ENCODE data around the gene EIF2AK3.
"Not testable (repeated sequence)": the region's sequence is repeated elsewhere in the genome, so short reads cannot be mapped to it uniquely, and the experiment has no call there.

The EIF2AK3 gene

DNA sequence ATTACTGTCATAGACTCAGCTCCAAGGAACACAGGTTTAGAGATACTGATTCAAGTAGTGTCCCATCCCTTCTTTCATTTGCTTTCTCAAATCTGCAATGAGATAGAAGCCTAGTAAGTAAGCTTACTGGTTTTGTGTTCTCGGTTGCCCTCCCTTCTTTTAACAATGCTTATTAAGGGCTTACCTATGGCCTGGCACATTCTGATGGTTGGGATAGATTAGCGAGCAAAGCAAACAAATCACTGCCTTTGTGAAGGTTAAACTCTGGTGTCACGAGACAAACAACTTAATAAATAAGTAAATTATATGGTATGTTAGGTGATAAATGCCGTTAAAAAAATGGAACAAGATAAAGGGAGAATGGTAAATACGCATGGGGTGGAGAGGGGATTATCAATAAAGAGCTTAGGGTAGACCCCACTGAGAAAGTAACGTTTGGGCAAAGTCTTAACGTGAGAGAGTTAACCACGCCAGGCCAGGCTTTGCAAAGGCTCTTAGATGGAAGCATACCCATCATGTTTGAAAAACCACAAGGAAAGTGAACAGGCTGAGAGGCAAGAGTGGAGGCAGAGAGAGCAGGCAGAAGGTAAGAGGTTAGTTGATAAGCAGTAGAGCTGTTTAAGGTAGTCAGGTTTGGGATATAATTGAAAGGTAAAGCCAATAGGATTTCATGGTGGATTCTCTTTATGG is 31.0 kb downstream of the EIF2AK3 start:
- no peak for DNase-seq (ENCODE audit: low read depth in 2 of 2)

- no peak for DNase-seq (ENCODE audit: low read depth in 2 of 2)
Measured at GRCh38 chr2:88591698-88592097, 35.6 kb downstream of the EIF2AK3 start.

DNA sequence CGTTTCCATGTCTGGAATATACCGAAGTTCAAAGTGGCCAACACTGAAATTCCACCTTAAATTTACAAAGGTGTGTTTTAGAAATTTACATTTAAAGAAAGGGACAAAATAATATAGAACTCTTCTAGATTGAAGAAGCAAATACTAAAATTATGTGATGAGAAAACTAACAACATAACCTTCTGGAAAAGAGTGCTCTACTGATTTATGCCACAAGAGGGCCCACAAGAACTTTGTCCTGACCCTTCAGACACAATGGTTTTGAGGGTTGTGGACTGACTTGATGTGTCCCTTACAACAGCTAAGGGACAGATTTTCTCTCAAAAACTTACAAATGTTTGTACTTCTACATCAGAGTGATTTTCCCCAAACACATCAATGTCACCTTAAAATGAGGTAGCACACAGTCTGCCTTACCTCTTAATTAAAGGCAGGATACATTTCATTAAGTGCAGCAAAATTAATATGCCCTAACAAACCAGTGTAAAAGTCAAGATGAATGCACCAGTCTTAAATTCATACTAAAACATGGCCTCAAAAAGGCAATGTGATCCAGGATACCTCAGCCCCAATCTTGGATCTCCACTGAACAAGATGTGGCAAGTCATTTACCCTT is 36.2 kb downstream of the EIF2AK3 start:
- peak in 1 of 2 donors; percentile 38 for DNase-seq (ENCODE audit: low read depth in 2 of 2)

DNA sequence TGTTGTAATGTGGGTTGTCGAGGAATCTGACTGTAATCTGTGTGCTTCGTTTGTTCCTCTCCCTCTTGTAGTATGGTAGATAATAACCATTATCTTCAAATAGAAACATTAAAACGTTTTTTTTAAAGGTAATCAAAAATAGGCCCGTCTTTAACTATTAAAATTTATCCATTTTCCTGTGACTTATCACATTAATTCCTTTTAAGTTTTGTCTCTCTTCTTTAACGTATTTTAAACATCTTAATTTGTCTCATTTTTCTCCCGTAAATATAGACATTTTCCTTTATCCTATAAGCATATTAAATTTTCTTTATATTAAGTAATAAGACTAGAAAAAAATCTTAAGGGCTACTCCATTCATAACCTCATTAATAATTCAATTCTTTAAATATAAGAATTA is 41.3 kb downstream of the EIF2AK3 start:
- DNase-seq (ENCODE audit: low read depth in 2 of 2) = no peak

GRCh38 chr2:88582030-88582429 is 45.2 kb downstream of the EIF2AK3 start:
- DNase-seq (ENCODE audit: low read depth in 2 of 2) = no peak

GRCh38 chr2:88580088-88580487 is 47.2 kb downstream of the EIF2AK3 start:
- DNase-seq (ENCODE audit: low read depth in 2 of 2) = no peak

GRCh38 chr2:88575630-88576029 is 51.6 kb downstream of the EIF2AK3 start:
- no peak for DNase-seq (ENCODE audit: low read depth in 2 of 2)

DNA sequence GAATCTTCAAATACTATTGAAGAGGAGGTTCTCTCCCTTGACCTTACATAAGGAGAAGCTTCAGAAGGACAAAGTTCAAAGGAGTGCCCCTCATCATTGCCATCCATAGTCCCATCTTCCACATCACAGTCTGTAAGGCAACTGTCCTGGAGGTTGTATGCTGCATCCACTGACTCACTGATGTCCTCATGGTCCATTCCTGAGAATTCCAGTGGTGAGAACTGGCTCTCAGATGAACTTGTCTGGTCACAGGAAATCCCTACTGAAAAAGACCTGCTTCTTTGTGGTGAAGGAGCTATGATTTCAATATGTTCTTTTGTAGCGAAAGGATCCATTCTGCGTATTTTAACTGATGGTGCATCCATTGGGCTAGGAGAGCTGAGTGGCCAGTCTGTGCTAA is 52.2 kb downstream of the EIF2AK3 start:
- DNase-seq (ENCODE audit: low read depth in 2 of 2) = no peak

- DNase-seq (ENCODE audit: low read depth in 2 of 2) = no peak
Measured at GRCh38 chr2:88574445-88574844, 52.8 kb downstream of the EIF2AK3 start.

DNA sequence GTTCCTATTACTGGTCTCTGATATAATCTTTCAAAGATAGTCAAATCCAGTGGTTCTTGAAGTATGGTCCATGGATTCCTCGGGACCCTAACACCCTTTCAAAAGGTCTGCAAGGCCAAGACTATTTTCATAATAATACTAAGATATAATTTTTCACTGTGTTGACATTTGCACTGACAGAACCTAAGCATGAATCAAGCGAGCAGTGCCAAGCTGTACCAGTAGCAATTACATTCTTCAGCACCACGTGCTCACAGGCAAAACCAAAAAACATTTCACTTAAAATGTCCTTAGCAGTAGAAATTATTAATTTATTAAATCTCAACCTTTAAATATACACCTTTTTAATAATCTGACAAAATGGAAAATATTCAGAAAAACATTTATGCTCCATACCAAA is 59.1 kb downstream of the EIF2AK3 start:
- DNase-seq (ENCODE audit: low read depth in 2 of 2) = no peak

GRCh38 chr2:88564402-88564801 is 62.9 kb downstream of the EIF2AK3 start:
- DNase-seq (ENCODE audit: low read depth in 2 of 2) = no peak

- DNase-seq (ENCODE audit: low read depth in 2 of 2) = no peak
Measured at GRCh38 chr2:88563129-88563528, 64.1 kb downstream of the EIF2AK3 start.

DNA sequence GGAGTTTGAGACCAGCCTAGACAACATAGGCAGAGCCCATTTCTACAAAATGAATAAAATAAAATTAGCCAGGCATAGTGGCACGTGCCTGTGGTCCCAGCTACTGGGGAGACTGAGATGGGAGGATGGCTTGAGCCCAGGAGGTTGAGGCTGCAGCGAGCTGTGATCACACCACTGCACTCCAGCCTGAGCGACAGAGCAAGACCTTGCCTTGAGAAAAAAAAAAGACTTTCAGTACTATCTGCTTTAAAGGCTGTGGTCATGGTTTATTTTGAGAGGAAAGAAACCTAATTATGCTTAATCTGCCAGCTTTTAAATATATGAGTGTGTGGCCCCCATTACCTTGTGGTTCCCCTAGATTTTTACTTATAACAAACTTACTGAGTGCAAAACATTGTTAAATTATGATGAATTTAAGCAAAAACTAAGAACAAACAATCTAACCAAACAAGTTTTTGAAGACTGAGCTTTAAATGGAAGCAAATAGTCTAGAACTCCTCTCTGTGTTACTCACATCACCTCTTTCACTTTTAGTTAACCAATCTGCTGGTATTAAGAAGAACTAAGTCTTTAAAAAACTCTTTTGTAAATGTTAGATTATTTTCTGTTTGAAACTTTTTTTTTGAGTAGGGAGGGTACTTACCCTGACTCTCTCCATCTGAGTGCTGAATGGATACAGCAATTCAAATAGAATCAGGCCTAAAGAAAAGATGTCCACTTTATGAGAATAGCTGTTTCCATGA is 65.4 kb downstream of the EIF2AK3 start:
- DNase-seq (ENCODE audit: low read depth in 2 of 2) = no peak

DNA sequence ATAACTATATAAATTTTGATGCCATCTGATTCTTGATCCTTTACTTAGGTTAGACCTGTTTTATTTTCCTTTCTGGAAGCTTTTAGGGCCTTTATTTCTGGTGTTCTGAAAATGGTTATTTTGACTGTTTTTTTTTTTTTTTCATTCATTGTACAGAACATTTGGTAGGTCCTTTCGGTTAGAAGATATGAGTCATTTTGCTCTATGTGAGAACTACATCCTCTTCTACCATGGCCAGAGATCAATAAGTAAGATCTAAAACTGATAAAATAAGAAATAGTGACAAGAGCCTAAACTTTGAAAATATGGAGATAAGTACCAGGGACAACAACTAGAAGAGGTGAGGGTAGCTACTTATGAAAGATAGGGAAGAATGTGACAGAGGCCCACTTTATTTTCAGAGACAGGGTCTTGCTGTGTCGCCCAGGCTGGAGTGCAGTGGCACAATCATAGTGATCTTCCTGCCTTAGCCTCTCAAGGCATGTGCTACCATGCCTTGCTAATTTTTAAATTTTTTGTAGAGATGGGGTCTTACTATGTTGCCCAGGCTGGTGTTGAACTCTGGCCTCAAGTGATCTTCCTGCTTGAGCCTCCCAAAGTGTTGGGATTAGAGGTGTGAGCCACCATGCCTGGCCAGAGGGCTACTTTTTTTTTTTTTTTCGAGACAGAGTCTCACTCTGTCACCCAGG is 66.5 kb downstream of the EIF2AK3 start:
- DNase-seq (ENCODE audit: low read depth in 2 of 2) = no peak

DNA sequence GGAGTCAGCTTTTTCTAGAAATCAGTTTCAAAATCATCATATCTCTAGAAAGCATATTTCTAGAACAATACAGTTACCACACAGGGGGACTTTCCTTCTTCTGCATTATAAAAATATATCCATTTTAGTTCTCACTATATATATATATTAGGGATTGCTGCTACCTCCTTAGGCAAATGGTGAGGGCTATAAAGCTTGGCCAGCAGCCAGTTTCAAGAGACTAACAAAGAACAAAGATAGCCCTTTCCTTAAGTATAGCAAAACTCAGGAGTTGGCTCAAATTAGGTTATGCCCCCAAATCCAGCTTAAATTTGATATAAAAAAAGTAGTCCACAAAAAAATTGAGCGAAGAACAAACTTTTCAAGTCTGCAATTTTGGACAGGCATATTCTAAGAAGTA is 70.0 kb downstream of the EIF2AK3 start:
- no peak for DNase-seq (ENCODE audit: low read depth in 2 of 2)

DNA sequence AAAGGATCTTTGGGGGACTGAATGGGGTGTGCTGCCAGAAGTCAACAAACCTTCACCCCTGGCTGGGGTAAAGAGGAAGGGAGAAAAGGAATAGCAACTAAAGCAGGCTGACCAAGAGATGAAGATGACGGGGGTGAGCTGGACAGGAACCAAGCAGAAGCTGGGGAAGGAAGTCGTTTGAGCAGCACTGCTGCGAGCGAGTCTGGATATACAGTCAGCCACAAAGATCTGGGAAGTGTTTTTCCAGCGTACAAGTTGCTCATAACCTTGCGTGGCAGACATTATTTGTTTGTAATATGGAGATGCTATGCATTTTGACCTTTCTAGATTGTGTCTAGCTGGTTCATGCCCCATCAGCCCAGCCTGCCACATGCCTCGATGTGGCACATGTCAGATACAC is 71.2 kb downstream of the EIF2AK3 start:
- DNase-seq (ENCODE audit: low read depth in 2 of 2) = no peak

DNA sequence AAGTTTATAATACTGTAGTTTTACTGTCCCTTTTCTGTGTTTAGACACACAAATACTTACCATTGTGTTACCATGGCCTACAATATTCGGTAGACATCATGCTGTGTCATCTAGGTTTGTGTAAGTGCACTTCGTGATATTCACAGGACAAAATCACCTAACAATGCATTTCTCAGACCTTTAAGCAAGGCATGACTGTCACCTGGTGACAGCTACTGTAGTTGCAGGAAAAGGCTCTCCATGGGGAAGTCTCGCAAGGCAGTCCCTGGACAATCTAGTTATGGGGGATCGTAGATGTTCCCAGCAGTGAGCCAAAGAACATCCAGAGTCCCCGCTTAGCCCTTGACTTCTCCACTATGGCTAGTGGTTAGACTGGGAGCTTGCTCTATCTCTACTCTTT is 73.1 kb downstream of the EIF2AK3 start:
- no peak for DNase-seq (ENCODE audit: low read depth in 2 of 2)

DNA sequence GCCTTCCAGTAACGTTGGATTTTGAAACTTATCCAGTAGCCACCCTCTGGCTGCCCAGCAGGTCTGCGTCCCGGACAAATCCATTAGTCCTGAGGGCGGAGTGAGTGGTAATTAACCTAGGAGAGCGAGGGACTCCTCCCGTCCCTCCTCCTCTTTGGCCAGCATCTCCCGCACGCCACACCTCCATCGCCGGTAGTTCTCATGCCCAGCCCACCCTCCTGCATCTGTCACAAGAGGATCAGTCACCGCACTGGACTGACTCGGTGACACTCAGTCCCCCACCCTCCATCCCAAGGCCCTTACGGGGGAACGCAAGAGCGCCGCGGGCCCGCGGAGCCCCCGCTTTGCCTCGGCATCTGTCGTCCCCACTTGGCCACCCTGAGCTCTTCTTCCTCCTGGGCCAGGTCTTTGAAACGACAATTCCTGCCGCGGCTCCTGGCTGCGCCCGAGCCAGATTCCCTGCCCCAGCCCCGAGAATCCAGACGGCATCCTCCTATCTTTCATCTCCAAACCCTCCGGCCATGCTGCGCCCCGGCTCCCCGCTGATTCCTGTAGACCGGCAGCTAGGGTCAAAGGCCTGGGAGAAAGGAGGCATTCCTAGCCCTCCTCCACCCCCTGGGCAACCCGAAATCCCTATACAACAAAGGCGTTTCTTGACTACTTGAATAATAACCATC is 77.5 kb downstream of the EIF2AK3 start:
- no peak for DNase-seq (ENCODE audit: low read depth in 2 of 2)

GRCh38 chr2:88546291-88546690 is 81.0 kb downstream of the EIF2AK3 start:
- not testable (repeated sequence) for DNase-seq (ENCODE audit: low read depth in 2 of 2)

DNA sequence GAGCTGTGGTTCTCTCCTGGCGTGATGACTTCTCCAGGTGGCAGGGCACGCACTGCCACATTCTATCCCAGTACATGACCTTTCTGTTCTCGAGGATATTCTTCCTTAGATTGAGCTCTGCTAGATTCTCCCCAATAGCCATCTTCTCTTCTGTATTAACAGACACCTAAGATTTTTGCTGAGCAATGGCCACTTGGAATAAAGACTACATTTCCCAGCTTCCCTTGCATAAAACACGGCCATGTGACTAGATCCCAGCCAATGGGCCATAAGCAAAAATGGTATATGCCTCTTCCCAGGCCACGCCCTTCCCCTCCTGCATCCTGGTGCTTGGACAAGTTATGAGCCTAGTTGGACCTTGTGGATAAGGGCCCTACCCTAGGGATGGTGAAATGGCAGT is 82.1 kb downstream of the EIF2AK3 start:
- no peak for DNase-seq (ENCODE audit: low read depth in 2 of 2)

DNA sequence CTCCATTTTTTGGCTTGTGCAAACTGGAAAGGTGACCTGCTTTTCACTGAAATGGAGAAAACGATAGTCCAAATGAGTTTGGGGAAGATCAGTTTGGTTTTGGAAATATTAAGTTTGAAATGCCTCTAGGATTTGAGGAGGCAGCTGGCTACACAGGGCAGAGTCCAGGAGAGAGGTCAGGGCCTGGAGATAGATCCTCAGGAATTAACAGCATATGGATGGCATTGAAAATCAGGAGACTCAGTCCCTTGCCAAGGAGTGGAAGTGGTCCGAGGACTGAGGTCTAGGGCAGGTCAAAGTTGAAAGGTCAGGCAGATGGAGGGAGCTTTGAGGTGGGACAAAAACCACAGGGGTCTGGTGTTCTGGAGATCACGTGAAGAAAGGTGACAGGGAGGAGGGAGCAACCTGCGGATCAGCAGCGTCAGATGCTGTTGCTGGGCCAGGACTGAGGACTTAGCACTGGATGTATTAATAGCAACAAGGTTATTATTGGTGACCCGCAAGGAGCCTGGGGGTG is 83.7 kb downstream of the EIF2AK3 start:
- no peak for DNase-seq (ENCODE audit: low read depth in 2 of 2)

DNA sequence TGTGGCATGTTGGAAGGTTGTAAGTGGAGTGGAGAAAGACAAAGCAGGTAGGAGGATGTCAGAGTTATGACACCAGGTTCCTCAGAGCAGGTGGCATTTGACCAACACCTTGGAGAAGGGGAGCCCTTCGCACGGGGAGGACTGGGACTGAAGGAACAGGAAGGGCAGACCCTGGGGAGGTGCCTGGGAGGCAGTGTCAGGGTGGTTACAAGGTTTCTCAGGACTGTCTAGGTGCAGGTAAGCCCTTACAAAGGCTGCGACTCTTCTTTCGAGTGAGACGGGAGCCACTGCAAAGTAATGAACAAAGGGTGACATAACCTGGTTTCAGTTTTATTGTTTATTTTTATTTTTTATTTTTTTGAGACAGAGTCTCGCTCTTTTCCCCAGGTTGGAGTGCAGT is 84.6 kb downstream of the EIF2AK3 start:
- no peak for DNase-seq (ENCODE audit: low read depth in 2 of 2)
